Smooth muscle cell (in vitro differentiated cells): Measurements from ENCODE around the gene TARM1. TPM values are rescaled to one million over a fixed set of nuclear protein-coding genes. Genes with fewer than 3 reads are reported as not detected.

Experiments used
- DNase-seq: peaks from one replicate; lab custom pipeline; 2025; ENCODE audit not compliant: unreplicated experiment; lab: John Stamatoyannopoulos, UW
- H2AFZ ChIP-seq: fragments of 200-600 bp; sonication (generic); 2 replicates; pipeline ENCODE4 v1.6.0; 2016; ENCODE audit warnings: antibody characterized with exemption, low read depth, mild to moderate bottlenecking
- H3F3A ChIP-seq: fragments of 200-600 bp; sonication (generic); 2 replicates; pipeline ENCODE4 v1.6.0; 2017; ENCODE audit warnings: antibody characterized with exemption, low read depth
- H3K27ac ChIP-seq: fragments of 200-600 bp; sonication (generic); 2 replicates; pipeline ENCODE4 v1.5.1; 2016; ENCODE audit warnings: low read depth, mild to moderate bottlenecking
- H3K27me3 ChIP-seq: fragments of 200-600 bp; sonication (generic); 2 replicates; pipeline ENCODE4 v1.6.1; 2016; ENCODE audit warnings: low read depth, mild to moderate bottlenecking
- H3K36me3 ChIP-seq: fragments of 200-600 bp; sonication (generic); 2 replicates; pipeline ENCODE4 v1.5.1; 2016; ENCODE audit warnings: low read depth
- H3K4me1 ChIP-seq: fragments of 200-600 bp; sonication (generic); 2 replicates; pipeline ENCODE4 v1.5.1; 2016; ENCODE audit warnings: low read depth
- H3K4me2 ChIP-seq: fragments of 200-600 bp; sonication (generic); 2 replicates; pipeline ENCODE4 v1.6.0; 2016; ENCODE audit warnings: mild to moderate bottlenecking
- H3K4me3 ChIP-seq: fragments of 200-600 bp; sonication (generic); 2 replicates; pipeline ENCODE4 v1.5.1; 2016; ENCODE audit warnings: mild to moderate bottlenecking
- H3K79me2 ChIP-seq: fragments of 200-600 bp; sonication (generic); 2 replicates; pipeline ENCODE4 v1.6.0; 2016; ENCODE audit warnings: low read depth, mild to moderate bottlenecking
- H3K9ac ChIP-seq: fragments of 200-600 bp; sonication (generic); 2 replicates; pipeline ENCODE4 v1.6.0; 2016; ENCODE audit warnings: low read depth
- H3K9me3 ChIP-seq: fragments of 200-600 bp; sonication (generic); replicated peaks from 2 replicates; pipeline ENCODE4 v1.5.1; 2016; ENCODE audit warnings: low read depth
- H4K20me1 ChIP-seq: fragments of 200-600 bp; sonication (generic); 2 replicates; pipeline ENCODE4 v1.6.0; 2016; ENCODE audit warnings: low read depth
- WGBS: methylation state at CpG from one replicate; pipeline ENCODE4 v1.1.7; 2016; ENCODE audit warnings: low lambda C conversion rate; 5-methylcytosine and 5-hydroxymethylcytosine counted together
- polyA plus RNA-seq: library from polyadenylated mRNA; unstranded; fragments of >200 nt; fragmentation: Nextera tagmentation; extraction: Ambion mirVana; gene quantifications from 2 replicates; pipeline ENCODE4 v1.2.1, GENCODE V29; 2016
- total RNA-seq: library from RNA; depleted of rRNA; stranded (reverse); fragments of >200 nt; gene quantifications from 2 replicates; pipeline ENCODE4 v1.2.3, GENCODE V29; 2014
- TF ChIP-seq, protein P1 (sequence below): fragments of 200-600 bp; sonication (generic); IDR thresholded peaks from 2 replicates; pipeline ENCODE4 v1.5.1; 2017; ENCODE audit warnings: borderline replicate concordance, mild to moderate bottlenecking, antibody characterized with exemption; ENCODE audit not compliant: insufficient read depth, poor library complexity, severe bottlenecking

Gene TARM1
- total and polyA plus RNA-seq, 2 experiments from 2014 or later, result not detected

DNA sequence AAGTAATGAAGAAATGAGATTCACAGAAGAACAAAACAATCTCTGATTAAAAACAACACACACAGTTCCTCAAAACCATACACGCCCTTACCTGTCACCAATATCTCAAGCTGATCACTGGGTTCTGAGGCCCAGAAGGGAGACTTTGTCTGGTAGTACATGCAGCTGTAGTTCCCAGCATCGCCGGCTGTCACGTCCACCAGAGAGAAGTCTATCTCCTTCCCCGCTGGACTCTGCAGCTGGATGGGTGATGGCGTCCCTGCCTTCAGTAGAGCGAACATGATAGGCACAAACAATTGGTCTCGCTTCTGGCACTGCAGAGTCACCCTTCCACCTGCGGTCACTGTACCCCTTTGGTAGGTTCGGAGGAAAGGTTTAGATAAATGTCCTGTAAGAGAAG lies 7.3 kb downstream of the TARM1 start:
- Histone ChIP-seq H3K9ac (no peak overlapping the region), H3K27ac (no peak overlapping the region), H3K4me1 (no peaks in the 10 kb centered on the region), H3K4me2 (no peak overlapping the region), H3K9me3 (no peaks in the 10 kb centered on the region), H3K79me2 (no peaks in the 10 kb centered on the region), H3F3A (no peaks in the 10 kb centered on the region), H2AFZ (no peak overlapping the region), H3K4me3 (no peak overlapping the region), H3K27me3 (no peaks in the 10 kb centered on the region), H3K36me3 (no peaks in the 10 kb centered on the region), H4K20me1 (no peaks in the 10 kb centered on the region)
- TF ChIP-seq, protein P1, sequence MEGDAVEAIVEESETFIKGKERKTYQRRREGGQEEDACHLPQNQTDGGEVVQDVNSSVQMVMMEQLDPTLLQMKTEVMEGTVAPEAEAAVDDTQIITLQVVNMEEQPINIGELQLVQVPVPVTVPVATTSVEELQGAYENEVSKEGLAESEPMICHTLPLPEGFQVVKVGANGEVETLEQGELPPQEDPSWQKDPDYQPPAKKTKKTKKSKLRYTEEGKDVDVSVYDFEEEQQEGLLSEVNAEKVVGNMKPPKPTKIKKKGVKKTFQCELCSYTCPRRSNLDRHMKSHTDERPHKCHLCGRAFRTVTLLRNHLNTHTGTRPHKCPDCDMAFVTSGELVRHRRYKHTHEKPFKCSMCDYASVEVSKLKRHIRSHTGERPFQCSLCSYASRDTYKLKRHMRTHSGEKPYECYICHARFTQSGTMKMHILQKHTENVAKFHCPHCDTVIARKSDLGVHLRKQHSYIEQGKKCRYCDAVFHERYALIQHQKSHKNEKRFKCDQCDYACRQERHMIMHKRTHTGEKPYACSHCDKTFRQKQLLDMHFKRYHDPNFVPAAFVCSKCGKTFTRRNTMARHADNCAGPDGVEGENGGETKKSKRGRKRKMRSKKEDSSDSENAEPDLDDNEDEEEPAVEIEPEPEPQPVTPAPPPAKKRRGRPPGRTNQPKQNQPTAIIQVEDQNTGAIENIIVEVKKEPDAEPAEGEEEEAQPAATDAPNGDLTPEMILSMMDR, result no peak
- WGBS, result 93% methylated on average over 10 of the region's 10 CpGs
- DNase-seq, result no peak

DNA sequence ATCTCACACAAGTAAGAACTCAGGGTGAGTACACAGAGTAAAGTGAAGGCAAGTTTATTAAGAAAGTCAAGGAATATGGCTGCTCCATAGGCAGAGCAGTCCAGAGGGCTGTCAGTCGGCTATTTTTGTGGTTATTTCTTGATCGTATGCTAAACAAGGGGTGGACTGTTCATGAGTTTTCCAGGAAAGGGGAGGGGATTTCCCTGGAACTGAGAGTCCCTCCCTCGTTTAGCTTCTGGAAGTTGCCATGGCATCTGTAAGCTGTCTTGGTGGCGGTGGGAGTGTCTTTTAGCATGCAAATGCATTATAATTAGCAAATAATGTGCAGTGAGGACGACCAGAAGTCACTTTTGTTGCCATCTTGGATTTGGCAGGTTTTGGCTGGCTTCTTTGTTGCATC lies 11.7 kb downstream of the TARM1 start:
- Histone ChIP-seq H3F3A (no peaks in the 10 kb centered on the region), H3K4me2 (no peak overlapping the region), H3K9ac (no peak overlapping the region), H3K79me2 (no peaks in the 10 kb centered on the region), H3K9me3 (no peaks in the 10 kb centered on the region), H2AFZ (no peak overlapping the region), H3K36me3 (no peaks in the 10 kb centered on the region), H3K4me3 (no peak overlapping the region), H4K20me1 (no peaks in the 10 kb centered on the region), H3K27me3 (no peaks in the 10 kb centered on the region), H3K4me1 (no peaks in the 10 kb centered on the region), H3K27ac (no peak overlapping the region)
- DNase-seq, result no peak
- WGBS, result 81% methylated on average over 5 of the region's 5 CpGs
- TF ChIP-seq, protein P1, result no peak

DNA sequence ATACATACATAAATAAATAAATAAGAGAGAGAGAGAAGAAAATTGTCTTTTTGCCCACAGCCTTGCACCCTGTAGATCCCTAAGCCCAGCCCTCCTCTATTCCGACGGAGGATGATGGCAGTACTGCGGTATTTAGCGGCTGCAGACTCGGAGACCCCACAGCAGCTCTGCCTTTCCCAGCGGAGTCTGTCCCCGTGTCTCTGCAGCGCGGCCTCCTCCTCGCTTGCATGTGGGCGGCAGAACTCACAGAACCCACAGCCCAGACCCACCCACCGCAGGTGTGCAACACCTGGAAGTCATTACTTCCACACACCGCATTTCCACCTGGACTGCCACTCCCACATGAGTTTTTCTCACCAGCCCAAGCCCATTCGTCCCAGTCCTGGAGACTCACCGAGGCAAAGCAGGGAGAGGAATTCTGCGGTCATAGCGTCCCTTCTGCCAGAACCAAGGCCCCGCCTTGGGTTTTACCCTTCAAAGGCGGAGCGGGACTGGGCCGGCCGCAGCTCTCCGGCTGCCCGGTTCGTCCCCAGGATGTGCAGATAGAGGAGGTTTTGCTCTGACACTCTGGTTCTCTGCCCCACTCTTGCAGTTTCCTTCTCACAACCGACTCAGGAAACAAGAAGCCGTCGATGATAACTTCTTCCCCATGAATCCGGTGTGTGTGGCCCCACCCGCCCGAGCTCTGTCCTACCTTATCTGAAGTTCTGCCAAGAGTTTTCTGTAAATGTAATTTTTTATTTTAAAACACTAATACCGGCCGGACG lies 17.6 kb downstream of the TARM1 start, which contains the start of gene VSTM1:
TSS of gene VSTM1 (minus strand) at position 548 of the 767 bp plus-strand sequence. CDS start at position 428, 120 bp downstream.
- Histone ChIP-seq H3K79me2 (no peaks in the 10 kb centered on the region), H3F3A (no peaks in the 10 kb centered on the region), H4K20me1 (no peaks in the 10 kb centered on the region), H3K4me3 (no peak within 1 kb of the TSS), H3K27ac (no peak within 1 kb of the TSS), H3K4me1 (no peaks in the 10 kb centered on the region), H3K9me3 (no peaks in the 10 kb centered on the region), H3K36me3 (no peaks in the 10 kb centered on the region), H2AFZ (no peak within 1 kb of the TSS), H3K9ac (no peak within 1 kb of the TSS), H3K27me3 (no peaks in the 10 kb centered on the region), H3K4me2 (no peak within 1 kb of the TSS)
- WGBS, result 93% methylated on average over 34 of the region's 34 CpGs
- no peak for DNase-seq
- TF ChIP-seq, protein P1, result no peak

DNA sequence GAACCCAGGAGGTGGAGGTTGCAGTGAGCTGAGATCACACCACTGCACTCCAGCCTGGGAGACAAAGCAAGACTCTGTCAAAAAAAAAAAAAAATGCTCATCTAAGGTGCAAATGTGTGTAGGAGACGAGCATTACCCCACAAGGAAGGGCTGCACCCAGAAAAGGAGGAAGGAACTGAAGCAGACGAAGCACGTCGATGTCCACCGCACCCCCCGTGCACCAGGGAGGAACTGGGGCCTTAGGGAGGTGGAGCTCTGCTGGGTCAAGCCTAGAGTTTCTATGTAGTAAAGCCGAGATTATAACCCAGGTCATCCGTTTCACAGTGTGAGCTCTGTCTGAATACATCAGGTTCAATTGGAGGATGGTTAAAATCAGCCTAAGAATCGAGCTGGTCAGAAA lies 18.5 kb downstream of the TARM1 start:
- no peaks in the 10 kb centered on the region for H3K27me3 ChIP-seq
- TF ChIP-seq, protein P1, result no peak
- 91% methylated on average over 9 of the region's 9 CpGs for WGBS
- no peaks in the 10 kb centered on the region for H4K20me1 ChIP-seq
- no peaks in the 10 kb centered on the region for H3K9me3 ChIP-seq
- H3F3A ChIP-seq, result no peaks in the 10 kb centered on the region
- H3K4me1 ChIP-seq, result no peaks in the 10 kb centered on the region
- H3K4me2 ChIP-seq, result no peak overlapping the region
- H3K79me2 ChIP-seq, result no peaks in the 10 kb centered on the region
- no peak overlapping the region for H3K27ac ChIP-seq
- H2AFZ ChIP-seq, result no peak overlapping the region
- DNase-seq, result no peak
- no peak overlapping the region for H3K4me3 ChIP-seq
- no peaks in the 10 kb centered on the region for H3K36me3 ChIP-seq
- H3K9ac ChIP-seq, result no peak overlapping the region
